Measurements from ENCODE around the gene RAB11FIP4.

RAB11FIP4 gene

GRCh38 chr17:31587462-31587861 lies 196.0 kb downstream of the RAB11FIP4 start:
- DNase-seq (ENCODE audit: low read depth in 3 of 3): no peak

Measured in stimulated activated CD4-positive, alpha-beta T cell treated with anti-CD3 and anti-CD28 coated beads, TNF-alpha, amount 100 ng/mL, for 48 hours (primary cell).